HUDEP-2 (cell line): ENCODE results near the gene OR10G4.
"Not testable (repeated sequence)": the region's sequence is repeated elsewhere in the genome, so short reads cannot be mapped to it uniquely, and the experiment has no call there.

Experiments used
- DNase-seq, 76 experiments: peaks; one replicate each; lab custom pipeline; 2025; ENCODE audit not compliant: unreplicated experiment in 76 of 76; lab: John Stamatoyannopoulos, UW

OR10G4 gene, protein sequence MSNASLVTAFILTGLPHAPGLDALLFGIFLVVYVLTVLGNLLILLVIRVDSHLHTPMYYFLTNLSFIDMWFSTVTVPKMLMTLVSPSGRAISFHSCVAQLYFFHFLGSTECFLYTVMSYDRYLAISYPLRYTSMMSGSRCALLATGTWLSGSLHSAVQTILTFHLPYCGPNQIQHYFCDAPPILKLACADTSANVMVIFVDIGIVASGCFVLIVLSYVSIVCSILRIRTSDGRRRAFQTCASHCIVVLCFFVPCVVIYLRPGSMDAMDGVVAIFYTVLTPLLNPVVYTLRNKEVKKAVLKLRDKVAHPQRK

DNA sequence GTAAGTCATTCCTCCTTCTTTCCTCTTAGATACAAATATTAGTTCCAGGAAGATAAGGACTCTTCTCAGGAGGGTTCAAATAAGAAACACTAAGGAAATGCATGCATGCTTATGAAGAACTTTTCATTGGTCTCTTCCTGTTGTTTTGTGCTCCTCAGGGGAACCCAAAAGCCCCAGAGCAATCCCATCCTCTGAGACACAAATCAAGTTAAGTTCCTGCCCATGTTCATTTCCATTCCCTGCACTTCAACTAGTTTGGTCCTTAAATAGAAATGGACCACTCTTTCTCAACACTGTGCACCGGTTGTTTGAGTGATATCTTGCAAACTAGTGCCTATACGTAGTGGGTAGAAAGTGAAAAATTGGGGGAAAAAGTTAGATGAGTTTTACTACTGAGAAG, at the start of gene OR10G4:
Gene OR10G4, plus strand, starts transcription at position 301 of the 400 bp plus-strand sequence. CDS start 2,578 bp downstream, outside the sequence.
- no peak for DNase-seq

DNA sequence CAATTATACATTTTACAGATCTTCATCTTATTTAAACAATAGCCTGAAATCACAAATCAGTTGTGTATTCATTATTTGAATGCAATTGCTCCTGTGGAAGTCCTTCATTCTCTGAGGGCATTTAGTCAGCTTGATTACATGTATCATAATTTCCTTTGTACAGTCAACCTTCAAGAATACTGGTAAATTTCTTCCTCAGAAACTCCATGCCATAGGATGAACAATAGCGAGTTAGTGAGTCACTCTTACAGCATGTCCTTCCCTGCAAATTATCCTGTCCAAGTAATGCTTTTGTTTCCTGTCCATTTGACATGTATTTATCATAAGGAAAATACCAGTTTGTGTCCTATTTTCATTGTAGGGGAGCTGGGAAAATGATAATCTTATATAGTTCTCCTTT, 39.0 kb upstream of the OR10G4 start:
- no peak for DNase-seq

DNA sequence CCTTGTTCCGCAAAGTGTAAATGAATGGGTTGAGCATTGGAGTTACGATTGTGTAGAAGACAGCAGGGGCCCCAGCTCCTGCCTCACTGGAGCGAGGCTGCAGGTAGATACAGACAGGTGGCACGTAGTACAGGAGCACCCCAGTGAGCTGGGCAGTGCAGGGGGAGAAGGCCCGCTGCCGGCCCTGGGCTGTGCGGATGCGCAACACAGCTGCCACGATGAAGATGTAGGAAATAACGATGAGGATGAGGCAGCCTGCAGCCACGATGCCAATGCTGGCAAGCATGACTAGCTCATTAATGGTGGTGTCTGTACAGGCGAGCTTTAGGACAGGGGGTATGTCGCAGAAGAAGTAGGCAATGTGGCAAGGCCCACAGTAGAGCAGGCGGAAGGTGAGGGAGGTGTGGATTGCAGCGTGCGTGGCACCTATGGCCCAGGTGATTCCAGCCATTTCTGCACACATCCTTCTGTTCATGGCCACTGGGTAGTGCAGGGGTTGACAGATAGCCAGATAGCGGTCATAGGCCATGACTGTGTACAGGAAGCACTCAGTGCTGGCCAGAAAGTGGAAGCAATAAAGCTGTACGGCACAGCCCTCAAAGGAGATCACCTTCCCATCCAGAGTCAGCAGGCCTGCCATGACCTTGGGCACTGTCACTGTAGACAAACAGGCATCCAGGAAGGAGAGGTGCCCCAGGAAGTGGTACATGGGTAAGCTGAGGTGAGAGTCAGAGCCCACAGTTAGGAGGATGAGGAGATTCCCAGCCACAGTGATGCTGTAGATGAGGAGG, 35.8 kb upstream of the OR10G4 start:
- DNase-seq = no peak

DNA sequence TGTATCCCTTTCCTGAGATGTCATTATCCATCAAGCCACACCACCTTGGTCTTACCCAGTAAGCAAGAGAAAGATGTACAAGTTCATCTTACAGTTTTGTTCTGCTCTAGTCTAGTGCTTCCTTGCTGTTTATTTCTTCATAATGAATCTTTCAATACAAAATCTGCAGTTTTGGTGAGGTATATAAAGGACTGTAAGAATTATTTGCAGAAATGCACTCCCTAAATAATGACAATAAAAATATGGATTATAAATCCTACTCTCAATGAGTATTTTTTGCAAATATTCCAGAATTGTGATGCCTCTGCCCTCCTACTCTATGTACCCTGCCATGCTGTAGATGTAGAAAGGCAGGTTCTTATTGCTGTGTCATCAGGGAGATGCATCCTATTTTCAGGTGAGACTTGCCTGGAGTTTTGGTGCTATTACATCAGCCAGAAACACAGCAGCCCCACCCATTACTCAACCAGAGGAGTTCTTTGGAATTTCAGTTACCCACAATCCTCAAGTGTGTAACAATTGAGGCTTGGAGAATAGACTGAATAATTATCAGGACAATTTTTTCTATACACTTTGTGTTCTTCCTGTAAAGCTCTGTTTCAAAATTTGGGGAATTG, 35.0 kb upstream of the OR10G4 start, which contains the start of gene OR10S1:
Gene OR10S1, minus strand, starts transcription at position 51 of the 617 bp plus-strand sequence. CDS start 117 bp downstream, outside the sequence.
- no peak for DNase-seq

DNA sequence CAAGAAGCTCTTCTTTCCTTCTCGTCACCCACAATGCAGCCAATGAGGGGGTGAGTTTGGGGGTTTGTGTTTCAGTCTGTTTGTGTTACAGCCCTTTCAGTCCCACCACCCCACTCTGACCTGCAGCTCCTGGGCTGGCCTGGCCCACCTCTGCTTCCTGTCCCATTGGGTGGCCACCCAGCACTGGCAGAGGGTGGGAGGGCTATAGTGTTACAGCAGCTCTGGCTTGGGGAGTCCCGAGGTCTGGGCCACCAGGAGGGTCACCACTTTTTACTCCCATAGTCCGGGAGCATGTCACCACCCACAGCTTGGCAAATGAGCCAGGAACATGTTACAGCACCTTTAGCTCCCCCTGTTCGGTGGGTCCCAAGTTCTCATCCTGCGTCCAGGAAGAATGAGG, 33.5 kb upstream of the OR10G4 start:
- DNase-seq = no peak

DNA sequence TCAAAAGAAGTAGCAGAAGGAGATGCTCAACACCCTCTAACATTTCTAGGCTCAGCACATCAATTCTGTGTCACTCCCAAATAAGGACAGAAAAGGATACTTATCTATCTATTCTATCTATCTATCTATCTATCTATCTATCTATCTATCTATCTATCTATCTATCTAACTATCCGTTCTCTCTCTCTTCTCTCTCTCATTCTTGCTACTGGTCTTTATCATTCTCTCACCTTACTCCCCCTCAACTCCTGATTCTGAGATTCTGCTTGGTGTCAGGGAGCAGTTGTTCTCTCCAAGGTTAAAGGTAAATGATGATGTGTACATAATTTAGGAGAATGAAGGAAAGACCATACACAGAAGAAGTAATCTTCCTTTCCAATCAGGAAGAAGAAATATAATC, 17.7 kb upstream of the OR10G4 start, which contains the start of gene OR10G6:
Gene OR10G6, minus strand, starts transcription at position 43 of the 400 bp plus-strand sequence. Its CDS starts 0 bp downstream, at position 43.
- DNase-seq = no peak

DNA sequence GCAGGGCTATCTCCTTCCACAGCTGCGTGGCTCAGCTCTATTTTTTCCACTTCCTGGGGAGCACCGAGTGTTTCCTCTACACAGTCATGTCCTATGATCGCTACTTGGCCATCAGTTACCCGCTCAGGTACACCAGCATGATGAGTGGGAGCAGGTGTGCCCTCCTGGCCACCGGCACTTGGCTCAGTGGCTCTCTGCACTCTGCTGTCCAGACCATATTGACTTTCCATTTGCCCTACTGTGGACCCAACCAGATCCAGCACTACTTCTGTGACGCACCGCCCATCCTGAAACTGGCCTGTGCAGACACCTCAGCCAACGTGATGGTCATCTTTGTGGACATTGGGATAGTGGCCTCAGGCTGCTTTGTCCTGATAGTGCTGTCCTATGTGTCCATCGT, 3.0 kb downstream of the OR10G4 start:
- not testable (repeated sequence) for DNase-seq

DNA sequence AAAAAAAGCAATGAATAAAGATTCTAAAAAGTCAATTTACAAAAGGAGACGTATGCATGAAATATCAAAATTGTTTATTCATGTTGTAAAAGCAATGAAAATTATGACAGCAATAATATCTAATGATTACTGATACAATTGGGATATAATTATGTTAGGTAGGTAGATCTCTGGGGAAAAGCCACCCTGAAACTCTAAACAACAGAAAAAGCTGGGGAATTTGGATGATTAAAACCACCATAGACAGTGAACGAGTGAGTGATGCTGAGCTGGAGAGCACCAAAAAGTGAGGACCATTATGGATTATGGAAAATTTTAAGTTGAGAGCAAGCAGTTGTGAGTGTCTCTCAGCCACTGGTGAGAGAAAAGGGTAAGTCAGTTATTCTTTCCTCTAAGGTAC, 13.7 kb downstream of the OR10G4 start, which contains the start of gene OR10G8:
Gene OR10G8, plus strand, starts transcription at position 301 of the 400 bp plus-strand sequence. CDS start 2,825 bp downstream, outside the sequence.
- no peak for DNase-seq

DNA sequence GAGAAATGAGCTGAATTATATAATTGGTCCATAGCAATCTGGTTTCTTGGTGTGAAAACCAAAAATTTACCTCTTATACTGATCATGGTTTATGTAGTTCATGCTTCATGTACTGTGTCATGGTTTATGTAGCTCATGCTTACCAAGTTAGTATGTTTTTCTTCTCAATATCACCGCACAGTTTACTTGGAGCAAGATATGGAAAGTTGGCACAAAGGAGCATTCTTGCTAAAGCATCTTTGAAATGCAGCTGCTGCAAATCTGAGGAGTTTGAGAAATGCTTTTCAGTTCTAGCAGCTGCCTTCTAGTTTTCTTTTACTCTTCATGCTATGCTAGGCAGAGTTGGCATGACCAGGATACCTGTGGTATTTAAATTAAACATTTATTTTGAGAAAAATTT, 23.9 kb downstream of the OR10G4 start:
- no peak for DNase-seq

DNA sequence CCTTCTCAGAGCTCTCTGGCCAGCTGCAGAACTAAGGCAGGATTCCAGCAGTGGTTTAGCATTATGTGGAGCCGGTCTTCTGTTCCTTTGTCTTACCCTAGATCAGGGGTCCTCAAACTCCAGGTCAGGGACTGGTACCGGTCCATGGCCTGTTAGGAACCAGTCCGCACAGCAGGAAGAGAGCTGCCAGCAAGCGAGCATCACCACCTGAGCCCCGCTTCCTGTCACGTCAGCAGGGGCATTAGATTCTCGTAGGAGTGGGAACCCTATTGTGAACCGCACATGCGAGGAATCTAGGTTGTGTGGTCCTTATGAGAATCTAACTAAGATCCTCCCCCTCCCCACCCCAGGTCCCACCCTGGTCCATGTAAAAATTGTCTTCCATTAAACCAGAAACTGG, 26.8 kb downstream of the OR10G4 start:
- DNase-seq = no peak

DNA sequence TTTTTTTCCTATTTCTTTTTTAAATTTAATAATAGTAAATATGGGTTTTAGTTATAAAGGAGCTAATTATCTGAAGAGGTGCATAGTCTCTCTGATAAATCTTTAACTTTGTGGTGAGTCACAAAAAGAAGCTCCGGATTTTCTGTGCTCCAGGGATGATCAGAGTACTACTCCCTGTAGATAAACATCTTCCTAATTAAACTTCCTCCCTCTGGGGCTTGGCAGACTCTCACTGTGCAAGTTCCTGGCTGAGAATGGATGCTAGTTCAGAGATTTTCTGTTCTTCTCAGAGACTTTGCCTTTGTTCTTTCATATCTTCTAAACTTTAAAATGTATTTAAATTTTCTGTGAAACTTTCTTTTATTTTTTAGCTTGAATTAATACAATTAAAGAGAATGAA, 28.5 kb downstream of the OR10G4 start, which contains the start of gene OR10G7:
Gene OR10G7, minus strand, starts transcription at position 72 of the 400 bp plus-strand sequence. CDS start 2,324 bp downstream, outside the sequence.
- DNase-seq = no peak

DNA sequence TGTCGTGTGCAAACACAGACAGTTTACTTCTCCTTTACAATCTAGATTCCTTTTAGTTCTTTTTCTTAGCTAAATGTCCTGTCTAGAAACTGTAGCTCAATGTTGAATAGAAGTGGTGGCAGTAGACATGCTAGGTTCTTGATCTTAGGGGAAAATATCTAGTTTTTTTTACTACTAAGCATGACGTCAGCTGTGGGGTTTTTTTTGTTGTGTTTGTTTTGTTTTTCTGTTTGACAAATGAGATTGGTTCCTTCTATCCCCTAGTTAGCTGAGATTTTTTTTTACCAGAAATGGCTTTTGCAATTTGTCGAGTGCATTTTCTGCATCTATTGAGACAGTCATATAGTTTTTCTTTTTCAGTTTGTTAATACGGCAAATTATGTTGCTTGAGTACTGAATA, 30.6 kb downstream of the OR10G4 start:
- no peak for DNase-seq

DNA sequence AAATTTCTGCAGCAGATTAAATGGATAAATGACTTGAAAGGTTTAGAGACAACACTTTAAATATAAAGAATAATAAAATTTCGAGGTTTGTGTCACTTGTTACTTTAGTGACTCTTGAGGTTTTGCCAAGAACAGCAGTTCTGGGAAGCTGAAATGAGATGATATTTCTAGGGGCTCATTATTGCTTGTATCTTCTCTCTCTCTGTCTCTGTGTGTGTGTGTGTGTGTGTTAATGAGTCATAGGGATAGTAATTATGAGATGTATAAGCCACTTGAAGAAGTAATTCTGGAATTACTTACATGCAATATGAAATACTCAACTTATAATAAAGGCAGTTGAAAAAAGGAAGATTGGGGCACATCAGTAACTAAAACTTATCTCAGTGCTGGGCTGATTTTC, 38.0 kb downstream of the OR10G4 start:
- DNase-seq = no peak

DNA sequence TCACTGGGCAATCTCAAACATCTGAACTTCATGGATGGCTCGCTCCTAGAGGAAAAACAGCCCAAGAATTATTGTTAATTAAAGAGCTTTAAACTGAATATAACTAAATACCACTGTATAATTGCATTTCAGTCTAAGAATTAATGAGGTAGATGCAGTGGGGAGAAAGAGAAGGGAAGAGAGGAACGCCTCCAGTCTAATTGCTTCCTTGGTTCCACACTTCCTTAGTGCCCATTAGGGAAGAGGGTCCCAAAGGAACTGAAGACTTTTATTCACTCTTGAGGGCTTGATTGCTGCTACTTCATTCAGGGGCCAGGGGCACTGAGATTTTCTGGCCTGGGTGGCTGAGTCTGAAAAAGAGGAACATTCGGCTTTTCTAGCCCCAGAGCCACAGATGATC, 40.2 kb downstream of the OR10G4 start:
- DNase-seq = no peak
